ENCODE data around the gene USP25. TPM values are rescaled to one million over a fixed set of nuclear protein-coding genes. Genes with fewer than 3 reads are reported as not detected.

USP25 gene
- total and polyA plus RNA-seq, 2 experiments from 2014 or later, result 18.7 to 59.5 TPM

- H3K79me2 ChIP-seq, result no peaks in the 10 kb centered on the region
- no peak for TF ChIP-seq EZH2 (IDR thresholded peaks at IDR 0.05; ENCODE audit: borderline replicate concordance)
- no peak for TF ChIP-seq CTCF (IDR thresholded peaks at IDR 0.05; ENCODE audit: poor library complexity)
- TF ChIP-seq EZH2phosphoT487 (IDR thresholded peaks at IDR 0.05; ENCODE audit: low read depth, severe bottlenecking, unreplicated experiment), result no peak
- H3K36me3 ChIP-seq (replicated peaks; ENCODE audit: insufficient read depth, low read depth), result no peaks in the 10 kb centered on the region
- no peaks in the 10 kb centered on the region for H4K20me1 ChIP-seq (ENCODE audit: insufficient read depth, poor library complexity, severe bottlenecking)
- no peaks in the 10 kb centered on the region for H3K9me3 ChIP-seq (ENCODE audit: low read depth)
- H3K4me2 ChIP-seq, result no peak overlapping the region
- H3K27me3 ChIP-seq, result no peaks in the 10 kb centered on the region
- WGBS (ENCODE audit: low lambda C conversion rate, missing lambda C conversion rate), result 95% methylated on average over 8 of the region's 8 CpGs
- H3K4me1 ChIP-seq (ENCODE audit: insufficient read depth), result no peaks in the 10 kb centered on the region
- DNase-seq (ENCODE audit: low spot score), result no peak
- H2AFZ ChIP-seq, result no peak overlapping the region
- no peak overlapping the region for H3K4me3 ChIP-seq
- H3K9me2 ChIP-seq (replicated peaks; ENCODE audit: insufficient read depth), result no peaks in the 10 kb centered on the region
- no peak overlapping the region for H3K27ac ChIP-seq
Measured at GRCh38 chr21:15826908-15827601, 97.3 kb downstream of the USP25 start.

- Histone ChIP-seq H3K79me2 (no peaks in the 10 kb centered on the region), H4K20me1 (ENCODE audit: insufficient read depth, poor library complexity, severe bottlenecking) (no peaks in the 10 kb centered on the region), H3K9me3 (ENCODE audit: low read depth) (no peaks in the 10 kb centered on the region), H3K27ac (no peak overlapping the region), H3K36me3 (replicated peaks; ENCODE audit: insufficient read depth, low read depth) (no peaks in the 10 kb centered on the region), H3K4me2 (no peak overlapping the region), H3K9me2 (replicated peaks; ENCODE audit: insufficient read depth) (no peaks in the 10 kb centered on the region), H3K27me3 (no peaks in the 10 kb centered on the region), H2AFZ (no peak overlapping the region), H3K4me1 (ENCODE audit: insufficient read depth) (no peaks in the 10 kb centered on the region), H3K4me3 (no peak overlapping the region)
- WGBS (ENCODE audit: low lambda C conversion rate, missing lambda C conversion rate), result 88% methylated on average over 4 of the region's 4 CpGs
- DNase-seq (ENCODE audit: low spot score), result no peak
- TF ChIP-seq EZH2phosphoT487 (IDR thresholded peaks at IDR 0.05; ENCODE audit: low read depth, severe bottlenecking, unreplicated experiment) (no peak), EZH2 (IDR thresholded peaks at IDR 0.05; ENCODE audit: borderline replicate concordance) (no peak), CTCF (IDR thresholded peaks at IDR 0.05; ENCODE audit: poor library complexity) (no peak)
Measured at GRCh38 chr21:15831497-15831896, 101.7 kb downstream of the USP25 start.

- H3K4me2 ChIP-seq, result peak overlapping the region; percentile 59
- no peaks in the 10 kb centered on the region for H3K36me3 ChIP-seq (replicated peaks; ENCODE audit: insufficient read depth, low read depth)
- no peaks in the 10 kb centered on the region for H3K4me1 ChIP-seq (ENCODE audit: insufficient read depth)
- 64% methylated on average over 4 of the region's 4 CpGs for WGBS (ENCODE audit: low lambda C conversion rate, missing lambda C conversion rate)
- peaks cover 3% of the 10 kb centered on the region for H3K9me2 ChIP-seq (replicated peaks; ENCODE audit: insufficient read depth)
- TF ChIP-seq EZH2phosphoT487 (IDR thresholded peaks at IDR 0.05; ENCODE audit: low read depth, severe bottlenecking, unreplicated experiment) (no peak), EZH2 (IDR thresholded peaks at IDR 0.05; ENCODE audit: borderline replicate concordance) (no peak), CTCF (IDR thresholded peaks at IDR 0.05; ENCODE audit: poor library complexity) (no peak)
- no peaks in the 10 kb centered on the region for H4K20me1 ChIP-seq (ENCODE audit: insufficient read depth, poor library complexity, severe bottlenecking)
- H3K79me2 ChIP-seq, result peaks cover 5% of the 10 kb centered on the region
- peak; percentile 42 for DNase-seq (ENCODE audit: low spot score)
- peak overlapping the region; percentile 77 for H3K27ac ChIP-seq
- no peak overlapping the region for H2AFZ ChIP-seq
- no peaks in the 10 kb centered on the region for H3K9me3 ChIP-seq (ENCODE audit: low read depth)
- no peaks in the 10 kb centered on the region for H3K27me3 ChIP-seq
- no peak overlapping the region for H3K4me3 ChIP-seq
Measured at GRCh38 chr21:15837645-15838044, 107.9 kb downstream of the USP25 start.

All from hepatocyte (in vitro differentiated cells).